PC-3 (cell line): ENCODE measurements around the gene IRF5. TPM values are rescaled to one million over a fixed set of nuclear protein-coding genes. Genes with fewer than 3 reads are reported as not detected.
"Not testable (repeated sequence)": the region's sequence is repeated elsewhere in the genome, so short reads cannot be mapped to it uniquely, and the experiment has no call there.

Experiments
- ATAC-seq: fragments of 200-7000 bp; cut with Tn5 transposase; 2 replicates; pipeline ENCODE4 v1.9.1; 2020; ENCODE audit warnings: mild to moderate bottlenecking, moderate library complexity
- BruUV-seq: library from RNA; stranded (reverse); fragments of 400-500 nt; replicated peaks from 2 replicates; lab custom pipeline; 2021; lab: Mats Ljungman, UMichigan
- CTCF ChIA-PET: fragments of 300-600 bp; sonication (Branson Sonifier 250); formaldehyde crosslinking; loops from one replicate; lab custom pipeline; 2022; ENCODE audit warnings: antibody characterized with exemption; lab: Charles Lee
- POLR2A ChIA-PET: fragments of 300-600 bp; sonication (Branson Sonifier 250); formaldehyde crosslinking; loops from one replicate; lab custom pipeline; 2022; ENCODE audit warnings: antibody characterized with exemption; ENCODE audit not compliant: unreplicated experiment; lab: Charles Lee
- DNase-seq: peaks from one replicate; pipeline ENCODE4 v3.0.0-alpha.2; 2015
- H2AFZ ChIP-seq: fragments of 300-600 bp; sonication (generic); 2 replicates; pipeline ENCODE4 v1.6.0; 2016; ENCODE audit warnings: antibody characterized with exemption, low read length
- H3F3A ChIP-seq: fragments of 300-600 bp; sonication (generic); one replicate; pipeline ENCODE4 v1.6.0; 2017; ENCODE audit warnings: antibody characterized with exemption, low read length, control low read depth, mild to moderate bottlenecking; ENCODE audit not compliant: unreplicated experiment
- H3K27ac ChIP-seq: fragments of 300-600 bp; sonication (generic); 2 replicates; pipeline ENCODE4 v1.5.1; 2016; ENCODE audit warnings: mild to moderate bottlenecking, low read length
- H3K27me3 ChIP-seq: fragments of 300-600 bp; sonication (generic); 2 replicates; pipeline ENCODE4 v1.6.1; 2016; ENCODE audit warnings: low read length, mixed read lengths
- H3K36me3 ChIP-seq: fragments of 300-600 bp; sonication (generic); 2 replicates; pipeline ENCODE4 v1.6.1; 2016; ENCODE audit warnings: low read depth, mixed run types, low read length, mixed read lengths
- H3K4me1 ChIP-seq: fragments of 300-600 bp; sonication (generic); 2 replicates; pipeline ENCODE4 v1.5.1; 2016; ENCODE audit warnings: low read length; ENCODE audit not compliant: insufficient read depth
- H3K4me2 ChIP-seq: fragments of 300-600 bp; sonication (generic); 2 replicates; pipeline ENCODE4 v1.6.0; 2016; ENCODE audit warnings: low read length
- H3K4me3 ChIP-seq: fragments of 300-600 bp; sonication (generic); 2 replicates; pipeline ENCODE4 v1.5.1; 2016; ENCODE audit warnings: mild to moderate bottlenecking, low read length, mixed read lengths
- H3K79me2 ChIP-seq: fragments of 300-600 bp; sonication (generic); 2 replicates; pipeline ENCODE4 v1.6.1; 2017; ENCODE audit warnings: low read length, mixed read lengths
- H3K9ac ChIP-seq: fragments of 300-600 bp; sonication (generic); 2 replicates; pipeline ENCODE4 v1.6.0; 2016; ENCODE audit warnings: mild to moderate bottlenecking, low read length
- H3K9me2 ChIP-seq: fragments of 300-600 bp; sonication (generic); replicated peaks from 2 replicates; pipeline ENCODE4 v1.6.1; 2016; ENCODE audit warnings: mixed run types, low read length, mixed read lengths
- H3K9me3 ChIP-seq: fragments of 300-600 bp; sonication (generic); 2 replicates; pipeline ENCODE4 v1.6.1; 2016; ENCODE audit warnings: low read length, mixed read lengths
- H4K20me1 ChIP-seq: fragments of 300-600 bp; sonication (generic); 2 replicates; pipeline ENCODE4 v1.6.1; 2016; ENCODE audit warnings: low read length, mixed read lengths
- EZH2 ChIP-seq: fragments of 300-600 bp; sonication (generic); IDR thresholded peaks from one replicate; pipeline ENCODE4 v1.6.1; 2017; ENCODE audit warnings: antibody characterized with exemption, mild to moderate bottlenecking, low read length; ENCODE audit not compliant: unreplicated experiment
- EZH2phosphoT487 ChIP-seq: fragments of 300-600 bp; sonication (generic); IDR thresholded peaks from 2 replicates; pipeline ENCODE4 v1.6.1; 2018; ENCODE audit warnings: mild to moderate bottlenecking, antibody characterized with exemption, low read length, borderline replicate concordance
- intact Hi-C: fragments of 100-400 bp; cut with micrococcal nuclease; formaldehyde crosslinking; loops from 2 replicates; pipeline ENCODE4 v1.9.0; 2023
- total RNA-seq: library from RNA; depleted of rRNA; stranded (reverse); fragments of >200 nt; gene quantifications from 2 replicates; pipeline ENCODE4 v1.2.3, GENCODE V29; 2014; rRNA removed
- TF ChIP-seq, protein P1 (sequence below): fragments of 300-600 bp; sonication (generic); conservative IDR thresholded peaks from 2 replicates; pipeline ENCODE4 v1.5.1; 2017; ENCODE audit warnings: antibody characterized with exemption, low read depth, mild to moderate bottlenecking, low read length

Gene IRF5
- total RNA-seq, 1 experiment from 2014 or later: 15.3 TPM

GRCh38 chr7:128993419-128993818 is 55.7 kb downstream of the IRF5 start:
- Histone ChIP-seq H3K9ac (no peak overlapping the region), H3K9me3 (no peaks in the 10 kb centered on the region), H3K36me3 (peaks cover 30% of the 10 kb centered on the region), H3K27ac (no peak overlapping the region), H3K4me3 (no peak overlapping the region), H3K4me1 (no peaks in the 10 kb centered on the region; the same call in 1 of the 2 replicates), H3K79me2 (no peaks in the 10 kb centered on the region), H2AFZ (no peak overlapping the region), H3K9me2 (no peaks in the 10 kb centered on the region), H4K20me1 (no peaks in the 10 kb centered on the region), H3K27me3 (no peaks in the 10 kb centered on the region), H3F3A (no peaks in the 10 kb centered on the region), H3K4me2 (no peak overlapping the region)
- no peak for DNase-seq
- no TSS peak for BruUV-seq
- CTCF ChIA-PET: no interaction called here
- ATAC-seq: no peak
- POLR2A ChIA-PET: no interaction called here
- no peak for TF ChIP-seq EZH2
- TF ChIP-seq, protein P1, sequence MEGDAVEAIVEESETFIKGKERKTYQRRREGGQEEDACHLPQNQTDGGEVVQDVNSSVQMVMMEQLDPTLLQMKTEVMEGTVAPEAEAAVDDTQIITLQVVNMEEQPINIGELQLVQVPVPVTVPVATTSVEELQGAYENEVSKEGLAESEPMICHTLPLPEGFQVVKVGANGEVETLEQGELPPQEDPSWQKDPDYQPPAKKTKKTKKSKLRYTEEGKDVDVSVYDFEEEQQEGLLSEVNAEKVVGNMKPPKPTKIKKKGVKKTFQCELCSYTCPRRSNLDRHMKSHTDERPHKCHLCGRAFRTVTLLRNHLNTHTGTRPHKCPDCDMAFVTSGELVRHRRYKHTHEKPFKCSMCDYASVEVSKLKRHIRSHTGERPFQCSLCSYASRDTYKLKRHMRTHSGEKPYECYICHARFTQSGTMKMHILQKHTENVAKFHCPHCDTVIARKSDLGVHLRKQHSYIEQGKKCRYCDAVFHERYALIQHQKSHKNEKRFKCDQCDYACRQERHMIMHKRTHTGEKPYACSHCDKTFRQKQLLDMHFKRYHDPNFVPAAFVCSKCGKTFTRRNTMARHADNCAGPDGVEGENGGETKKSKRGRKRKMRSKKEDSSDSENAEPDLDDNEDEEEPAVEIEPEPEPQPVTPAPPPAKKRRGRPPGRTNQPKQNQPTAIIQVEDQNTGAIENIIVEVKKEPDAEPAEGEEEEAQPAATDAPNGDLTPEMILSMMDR: no peak
- intact Hi-C loops: no loop called here

DNA sequence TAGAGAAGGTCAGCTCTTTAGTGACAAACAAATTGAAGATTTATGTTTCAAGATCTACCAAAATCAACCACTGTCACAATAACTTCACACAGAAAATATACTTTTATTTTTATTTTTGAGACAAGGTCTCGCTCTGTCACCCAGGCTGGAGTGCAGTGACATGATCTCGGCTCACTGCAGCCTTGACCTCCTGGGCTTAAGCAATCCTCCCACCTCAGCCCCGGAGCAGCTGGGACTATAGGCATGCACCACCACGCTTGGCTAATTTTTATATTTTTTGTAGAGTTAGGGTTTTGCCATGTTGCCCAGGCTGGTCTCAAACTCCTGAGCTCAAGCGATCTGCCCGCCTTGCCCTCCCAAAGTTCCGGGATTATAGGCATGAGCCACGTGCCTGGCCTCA is 56.8 kb downstream of the IRF5 start:
- H3K27ac ChIP-seq, H3K9ac ChIP-seq, DNase-seq, POLR2A ChIA-PET, H4K20me1 ChIP-seq, intact Hi-C loops, H3K4me3 ChIP-seq, H3K9me3 ChIP-seq, H3K79me2 ChIP-seq, H3F3A ChIP-seq, CTCF ChIA-PET, H2AFZ ChIP-seq, ATAC-seq, H3K9me2 ChIP-seq, H3K27me3 ChIP-seq, BruUV-seq, H3K4me2 ChIP-seq, H3K4me1 ChIP-seq: not testable (repeated sequence)
- peaks cover 29% of the 10 kb centered on the region for H3K36me3 ChIP-seq

DNA sequence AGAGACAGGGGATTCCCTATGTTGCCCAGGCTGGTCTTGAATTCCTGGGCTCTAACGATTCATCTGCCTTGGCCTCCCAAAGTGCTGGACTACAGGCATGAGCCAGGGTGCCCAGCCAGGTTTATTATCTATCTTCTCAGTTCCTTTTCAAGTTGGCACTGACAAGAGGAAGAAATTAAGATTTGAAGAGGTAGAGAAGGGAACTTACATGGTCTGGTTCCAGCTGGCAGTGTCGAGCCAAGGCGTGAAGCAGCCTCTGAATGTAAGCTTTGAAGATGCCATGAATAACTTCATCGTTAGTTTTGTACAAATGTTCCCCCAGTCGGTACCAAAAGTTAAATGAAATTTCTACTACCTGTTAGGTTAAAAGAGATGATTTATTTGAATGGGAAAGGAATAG is 59.5 kb downstream of the IRF5 start:
- ATAC-seq (no peak), DNase-seq (no peak)
- H3K79me2 ChIP-seq: no peaks in the 10 kb centered on the region
- CTCF ChIA-PET: no interaction called here
- peaks cover 33% of the 10 kb centered on the region for H3K36me3 ChIP-seq
- no TSS peak for BruUV-seq
- TF ChIP-seq, protein P1: no peak
- TF ChIP-seq EZH2phosphoT487 (no peak), EZH2 (no peak)
- H3K4me1 ChIP-seq: no peaks in the 10 kb centered on the region; the same call in 1 of the 2 replicates
- no peaks in the 10 kb centered on the region for H3F3A ChIP-seq
- no peaks in the 10 kb centered on the region for H3K27me3 ChIP-seq
- POLR2A ChIA-PET: no interaction called here
- intact Hi-C loops: no loop called here
- H4K20me1 ChIP-seq: no peaks in the 10 kb centered on the region
- H3K9me2 ChIP-seq: no peaks in the 10 kb centered on the region
- no peak overlapping the region for H3K4me2 ChIP-seq
- no peaks in the 10 kb centered on the region for H3K9me3 ChIP-seq
- no peak overlapping the region for H2AFZ ChIP-seq
- no peak overlapping the region for H3K4me3 ChIP-seq
- H3K9ac ChIP-seq: no peak overlapping the region
- H3K27ac ChIP-seq: no peak overlapping the region

Other genes starting within 250 kb of the IRF5 start
- gene CALU, start 198.6 kb upstream of the IRF5 start, total RNA-seq: 169 and 205 TPM in 2 replicates
- gene OPN1SW, start 162.1 kb upstream of the IRF5 start, total RNA-seq: not detected in 2 replicates
- gene CCDC136, start 146.0 kb upstream of the IRF5 start, total RNA-seq: 9.8 and 10.5 TPM in 2 replicates
- 88.7 and 121 TPM in 2 replicates for gene FLNC, start 107.5 kb upstream of the IRF5 start, total RNA-seq
- 129 and 131 TPM in 2 replicates for gene ATP6V1F, start 75.1 kb upstream of the IRF5 start, total RNA-seq
- gene KCP, start 27.2 kb upstream of the IRF5 start, total RNA-seq: 3.2 and 3.4 TPM in 2 replicates
- 55.9 and 57.3 TPM in 2 replicates for gene TNPO3, start 117.2 kb downstream of the IRF5 start, total RNA-seq
- gene TSPAN33, start 206.8 kb downstream of the IRF5 start, total RNA-seq: 23.7 and 26.4 TPM in 2 replicates